Mucosa of descending colon (tissue), 3 donors: ENCODE data around the gene CAPS2. TPM values are rescaled to one million over a fixed set of nuclear protein-coding genes. Genes with fewer than 3 reads are reported as not detected.

Source experiments
- ATAC-seq: fragments of 200-7000 bp; cut with Tn5 transposase; one replicate; pipeline ENCODE4 v1.9.1; 2020; ENCODE audit warnings: mild to moderate bottlenecking, moderate library complexity
- DNase-seq, 3 donors: peaks; one replicate each; pipeline ENCODE4 v3.0.0-alpha.2; 2020
- H3K36me3 ChIP-seq: fragments of 200-600 bp; one replicate; pipeline ENCODE4 v1.8.0; 2021; ENCODE audit warnings: low read depth, mild to moderate bottlenecking
- H3K4me1 ChIP-seq: fragments of 200-600 bp; one replicate; pipeline ENCODE4 v1.8.0; 2021; ENCODE audit warnings: low read depth, mild to moderate bottlenecking
- H3K4me3 ChIP-seq: fragments of 200-600 bp; one replicate; pipeline ENCODE4 v1.8.0; 2021; ENCODE audit warnings: mild to moderate bottlenecking
- H3K9me3 ChIP-seq: fragments of 200-600 bp; one replicate; pipeline ENCODE4 v1.8.0; 2021; ENCODE audit warnings: mild to moderate bottlenecking
- intact Hi-C, 2 donors: fragments of 100-400 bp; cut with DNase I in 1 of 2; cut with micrococcal nuclease in 1 of 2; formaldehyde crosslinking; loops; one replicate each; pipeline versions ENCODE4 v1.11.0 to v1.11.1; 2022; cut with DNase I, micrococcal nuclease
- long read RNA-seq, 2 donors: library from polyadenylated mRNA; unstranded; transcript quantifications; one replicate each; pipeline ENCODE4 v2.0.0, GENCODE V29; 2019 to 2021
- total RNA-seq, 3 donors: library from RNA; stranded (reverse); fragmentation: NEBNext Ultra II Directional in 2 of 3; extraction: Animal tissue kit (Norgen Biotek cat#: 25700) in 2 of 3; gene quantifications; one replicate each; pipeline versions ENCODE4 v1.2.1 to v1.2.4, GENCODE V29; 2021 to 2023
- TF ChIP-seq, protein P1 (sequence below): fragments of 200-600 bp; IDR thresholded peaks from one replicate; pipeline ENCODE4 v1.8.0; 2022; ENCODE audit warnings: antibody characterized with exemption, mild to moderate bottlenecking
- donor health status: DM: no; HTN: no; CAD: no; lungs with moderate emphysema.
- donor health status: DM: no; HTN: no; CAD: no.
- donor health status: DM: no; HTN: yes; CAD: no.

Gene CAPS2
- 10 to 100 TPM in 1 of 3 donors, 1 to 10 TPM in 2; 5.9 to 11.3 (median 7.1) TPM for total RNA-seq
- long read RNA-seq, donor 1, partial matches to known transcripts = 0 of 2 reads
- long read RNA-seq, donor 1, other reads (novel, unspliced or antisense) = 2 of 2 reads
- long read RNA-seq, donor 2, partial matches to known transcripts = 0 of 1 reads
- long read RNA-seq, donor 2, other reads (novel, unspliced or antisense) = 1 of 1 reads

DNA sequence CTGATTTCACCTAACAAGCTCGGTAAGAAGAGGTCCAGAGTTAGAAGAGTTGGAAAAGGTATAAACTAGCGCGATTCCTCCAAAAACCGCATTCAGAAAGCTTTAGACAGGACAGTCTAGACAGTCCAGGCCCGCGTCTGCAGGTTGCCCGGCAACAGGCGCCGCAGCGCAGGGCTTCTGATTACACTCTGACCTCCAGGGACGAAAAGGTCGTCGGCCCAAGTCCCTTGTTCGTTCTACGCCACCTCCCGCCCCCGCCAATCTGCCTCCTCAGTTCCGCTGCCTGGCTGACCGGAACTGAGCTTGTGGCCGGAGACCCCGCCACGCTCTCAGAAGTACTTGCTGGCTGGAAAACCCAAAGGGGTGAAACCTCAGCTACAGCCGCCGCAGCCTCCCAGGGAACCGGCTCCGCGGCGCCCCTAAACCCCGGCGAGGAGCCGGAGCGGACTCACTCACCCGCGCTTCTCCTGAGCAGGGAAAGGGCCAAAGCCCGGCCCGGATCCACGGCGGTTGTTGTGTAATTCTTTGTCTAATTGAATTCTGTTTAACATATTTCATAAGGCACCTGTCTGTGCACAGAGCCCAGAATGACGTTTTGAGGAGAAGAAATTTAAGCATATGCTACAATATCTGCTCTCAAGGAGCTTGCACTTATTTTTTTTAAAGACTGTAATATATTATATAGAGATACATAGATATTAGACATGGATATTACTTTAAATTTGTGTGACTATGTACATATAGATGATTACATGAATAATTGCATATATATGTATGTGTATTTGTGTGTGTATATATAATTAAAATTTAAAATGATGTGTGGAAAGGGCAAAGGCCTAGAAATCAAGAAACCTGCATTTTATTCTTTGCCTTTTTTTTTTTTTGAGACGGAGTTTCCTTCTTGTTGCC is at the start of gene CAPS2:
Gene CAPS2, minus strand, starts transcription at position 407 of the 909 bp plus-strand sequence. CDS start 3,826 bp downstream, outside the sequence.
- ATAC-seq = peak; percentile 97
- H3K4me1 ChIP-seq = no peaks in the 10 kb centered on the region
- peak; percentile 80 to 89 (median 89) for DNase-seq
- H3K4me3 ChIP-seq = peak within 1 kb of the TSS; percentile 12
- H3K36me3 ChIP-seq = no peaks in the 10 kb centered on the region
- H3K9me3 ChIP-seq = no peaks in the 10 kb centered on the region
- intact Hi-C loops = no loop called here
- TF ChIP-seq, protein P1, sequence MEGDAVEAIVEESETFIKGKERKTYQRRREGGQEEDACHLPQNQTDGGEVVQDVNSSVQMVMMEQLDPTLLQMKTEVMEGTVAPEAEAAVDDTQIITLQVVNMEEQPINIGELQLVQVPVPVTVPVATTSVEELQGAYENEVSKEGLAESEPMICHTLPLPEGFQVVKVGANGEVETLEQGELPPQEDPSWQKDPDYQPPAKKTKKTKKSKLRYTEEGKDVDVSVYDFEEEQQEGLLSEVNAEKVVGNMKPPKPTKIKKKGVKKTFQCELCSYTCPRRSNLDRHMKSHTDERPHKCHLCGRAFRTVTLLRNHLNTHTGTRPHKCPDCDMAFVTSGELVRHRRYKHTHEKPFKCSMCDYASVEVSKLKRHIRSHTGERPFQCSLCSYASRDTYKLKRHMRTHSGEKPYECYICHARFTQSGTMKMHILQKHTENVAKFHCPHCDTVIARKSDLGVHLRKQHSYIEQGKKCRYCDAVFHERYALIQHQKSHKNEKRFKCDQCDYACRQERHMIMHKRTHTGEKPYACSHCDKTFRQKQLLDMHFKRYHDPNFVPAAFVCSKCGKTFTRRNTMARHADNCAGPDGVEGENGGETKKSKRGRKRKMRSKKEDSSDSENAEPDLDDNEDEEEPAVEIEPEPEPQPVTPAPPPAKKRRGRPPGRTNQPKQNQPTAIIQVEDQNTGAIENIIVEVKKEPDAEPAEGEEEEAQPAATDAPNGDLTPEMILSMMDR = no peak

DNA sequence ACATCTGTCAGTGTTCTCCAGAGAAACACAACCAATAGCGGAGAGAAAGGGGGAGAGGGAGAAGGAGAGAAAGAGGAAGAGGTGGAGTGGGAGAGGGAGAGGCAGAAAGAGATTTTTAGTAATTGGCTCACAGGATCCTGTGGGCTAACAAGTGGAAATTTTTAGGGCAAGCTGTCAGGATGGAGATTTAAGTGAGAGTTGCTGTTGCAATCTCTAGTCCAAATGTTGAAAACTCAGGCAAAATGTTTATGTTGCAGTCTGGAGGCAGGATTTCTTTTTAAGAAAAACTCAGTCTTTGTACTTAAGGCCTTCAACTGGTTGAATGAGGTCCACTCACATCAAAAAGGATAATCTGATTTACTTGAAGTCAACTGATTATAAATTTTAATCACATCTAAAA is 48.2 kb upstream of the CAPS2 start:
- intact Hi-C loops = no loop called here
- Histone ChIP-seq H3K4me3 (no peak overlapping the region), H3K36me3 (no peaks in the 10 kb centered on the region), H3K9me3 (no peaks in the 10 kb centered on the region), H3K4me1 (no peaks in the 10 kb centered on the region)
- ATAC-seq (no peak), DNase-seq (no peak)
- TF ChIP-seq, protein P1 = no peak

DNA sequence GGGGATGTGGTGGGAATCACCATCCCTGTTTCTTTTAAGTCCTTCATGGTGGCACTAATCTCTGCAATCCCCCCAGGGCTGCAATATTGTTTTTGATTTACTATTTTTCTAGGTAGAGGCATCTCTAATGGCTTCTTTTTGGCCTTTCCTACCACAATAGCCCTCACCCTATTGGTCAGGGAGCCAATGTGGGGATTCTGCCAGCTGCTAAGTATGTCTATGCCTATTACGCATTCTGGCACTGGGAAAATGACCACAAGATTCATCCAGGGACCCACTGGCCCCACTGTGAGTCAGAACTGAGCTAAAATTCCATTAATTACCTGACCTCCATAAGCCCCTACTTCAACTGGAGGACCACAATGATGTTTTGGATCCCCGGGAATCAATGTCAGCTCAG is 44.8 kb upstream of the CAPS2 start:
- H3K4me1 ChIP-seq = no peaks in the 10 kb centered on the region
- ATAC-seq (no peak), DNase-seq (no peak)
- intact Hi-C loops = no loop called here
- TF ChIP-seq, protein P1 = no peak
- H3K9me3 ChIP-seq = no peaks in the 10 kb centered on the region
- H3K4me3 ChIP-seq = no peak overlapping the region
- H3K36me3 ChIP-seq = no peaks in the 10 kb centered on the region

DNA sequence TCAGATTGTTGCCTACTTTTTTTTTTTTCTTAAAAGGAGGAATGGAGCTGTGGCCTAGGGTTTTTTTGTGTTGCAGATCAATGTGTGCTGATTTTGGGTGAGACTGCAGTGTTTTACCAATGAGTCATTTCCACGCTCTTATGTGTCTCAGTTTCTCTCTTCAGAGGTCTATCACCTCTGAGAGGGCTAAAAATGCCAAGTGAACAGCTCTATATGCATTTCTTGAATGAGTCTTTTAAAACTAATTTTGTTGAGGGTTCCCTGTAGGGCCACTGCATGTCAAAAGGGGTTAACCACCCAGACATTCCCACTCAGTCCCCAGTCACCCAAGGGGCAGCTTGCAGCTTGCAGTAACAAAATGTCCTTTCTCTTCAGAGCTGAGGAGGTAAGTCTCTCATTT is 36.5 kb upstream of the CAPS2 start:
- Histone ChIP-seq H3K36me3 (no peaks in the 10 kb centered on the region), H3K9me3 (no peaks in the 10 kb centered on the region), H3K4me3 (no peak overlapping the region), H3K4me1 (no peaks in the 10 kb centered on the region)
- no peak for ATAC-seq
- TF ChIP-seq, protein P1 = no peak
- intact Hi-C loops = no loop called here
- DNase-seq = no peak

DNA sequence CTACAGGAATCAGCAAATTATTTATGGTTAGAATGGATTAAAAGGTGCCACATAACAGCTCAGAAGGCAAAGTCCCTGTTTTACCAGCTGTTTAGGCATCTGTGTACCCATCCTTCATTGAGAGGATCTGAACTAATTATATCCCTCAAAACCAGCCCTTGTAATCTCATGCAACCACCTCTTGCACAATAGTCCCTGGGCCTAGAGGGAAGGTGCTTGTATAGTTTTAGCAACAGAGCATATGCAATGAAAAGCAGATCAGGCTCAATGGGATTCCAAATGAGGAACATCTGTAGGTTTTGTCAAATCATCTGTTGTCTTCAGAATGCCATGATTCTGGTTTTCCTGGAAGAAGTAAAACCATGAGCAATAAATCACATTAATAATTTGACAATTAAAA is 34.8 kb upstream of the CAPS2 start:
- no peak overlapping the region for H3K4me3 ChIP-seq
- no peaks in the 10 kb centered on the region for H3K36me3 ChIP-seq
- ATAC-seq (no peak), DNase-seq (no peak)
- no peaks in the 10 kb centered on the region for H3K9me3 ChIP-seq
- intact Hi-C loops = no loop called here
- H3K4me1 ChIP-seq = no peaks in the 10 kb centered on the region
- TF ChIP-seq, protein P1 = no peak
